Ovary (tissue), 3 donors: ENCODE results near the gene HNRNPAB.

Source experiments
- POLR2A ChIP-seq: fragments of 450-650 bp; IDR thresholded peaks from one replicate; pipeline ENCODE4 v1.6.1; 2017; ENCODE audit warnings: antibody characterized with exemption, mild to moderate bottlenecking, moderate library complexity
- TF ChIP-seq, protein P1 (sequence below), 3 donors: fragments of 450-650 bp in 2 of 3; fragments of 200-600 bp in 1 of 3; IDR thresholded peaks; one replicate each; pipeline versions ENCODE4 v1.5.1 to v1.8.0; 2016 to 2022; ENCODE audit warnings: antibody characterized with exemption in 3 of 3, mild to moderate bottlenecking in 1 of 3
- donor health status: DM: no; HTN: no; CAD: no.

DNA sequence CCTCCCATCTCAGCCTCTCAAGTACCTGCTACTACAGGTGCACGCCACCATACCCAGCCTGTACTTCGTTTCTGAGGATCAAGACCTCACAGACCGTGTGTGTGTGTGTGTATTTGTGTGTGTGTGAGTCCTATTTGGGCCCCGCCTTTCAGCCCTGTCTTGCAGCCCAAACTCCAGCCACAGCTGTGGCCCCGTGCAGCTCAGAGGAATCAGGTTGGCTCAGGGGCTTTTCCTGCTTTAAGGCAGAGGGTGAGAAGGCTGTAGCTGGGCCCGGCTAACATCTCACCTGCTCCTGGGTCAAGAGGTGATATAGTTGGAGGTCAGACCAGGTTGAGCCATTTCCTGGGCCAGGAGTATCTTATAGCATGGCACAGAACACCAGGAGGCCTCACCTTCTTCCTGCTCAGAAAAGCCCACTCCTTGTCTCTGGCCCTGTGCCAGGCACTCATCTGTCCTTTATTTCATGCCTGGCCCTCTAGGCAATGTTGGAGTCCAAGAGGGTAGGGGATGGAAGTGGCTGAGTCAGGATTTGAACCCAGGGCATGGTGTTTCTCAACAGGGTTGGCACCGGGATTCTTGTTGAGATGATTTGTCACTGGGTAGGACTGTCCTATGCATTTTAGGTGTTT is 29.9 kb downstream of the HNRNPAB start:
- TF ChIP-seq, protein P1, sequence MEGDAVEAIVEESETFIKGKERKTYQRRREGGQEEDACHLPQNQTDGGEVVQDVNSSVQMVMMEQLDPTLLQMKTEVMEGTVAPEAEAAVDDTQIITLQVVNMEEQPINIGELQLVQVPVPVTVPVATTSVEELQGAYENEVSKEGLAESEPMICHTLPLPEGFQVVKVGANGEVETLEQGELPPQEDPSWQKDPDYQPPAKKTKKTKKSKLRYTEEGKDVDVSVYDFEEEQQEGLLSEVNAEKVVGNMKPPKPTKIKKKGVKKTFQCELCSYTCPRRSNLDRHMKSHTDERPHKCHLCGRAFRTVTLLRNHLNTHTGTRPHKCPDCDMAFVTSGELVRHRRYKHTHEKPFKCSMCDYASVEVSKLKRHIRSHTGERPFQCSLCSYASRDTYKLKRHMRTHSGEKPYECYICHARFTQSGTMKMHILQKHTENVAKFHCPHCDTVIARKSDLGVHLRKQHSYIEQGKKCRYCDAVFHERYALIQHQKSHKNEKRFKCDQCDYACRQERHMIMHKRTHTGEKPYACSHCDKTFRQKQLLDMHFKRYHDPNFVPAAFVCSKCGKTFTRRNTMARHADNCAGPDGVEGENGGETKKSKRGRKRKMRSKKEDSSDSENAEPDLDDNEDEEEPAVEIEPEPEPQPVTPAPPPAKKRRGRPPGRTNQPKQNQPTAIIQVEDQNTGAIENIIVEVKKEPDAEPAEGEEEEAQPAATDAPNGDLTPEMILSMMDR (IDR thresholded peaks at IDR 0.05): no peak
- TF ChIP-seq POLR2A: no peak
